Body of pancreas (tissue), 4 donors: ENCODE results near the gene DERA.
A peak's percentile ranks its signal among the peaks of the same experiment; 100 is the strongest.

Experiments used
- CTCF ChIP-seq, 7 experiments: fragments of 450-650 bp in 4 of 7; fragments of 200-600 bp in 3 of 7; sonication (generic) in 3 of 7; IDR thresholded peaks; one replicate each; pipeline ENCODE4 v1.5.1; 2016 to 2019; ENCODE audit warnings: antibody characterized with exemption in 7 of 7
- POLR2A ChIP-seq, 3 donors: fragments of 450-650 bp; IDR thresholded peaks; one replicate each; pipeline ENCODE4 v1.6.1; 2016; ENCODE audit warnings: antibody characterized with exemption in 3 of 3, mild to moderate bottlenecking in 2 of 3

GRCh38 chr12:15899282-15899870 lies 11.8 kb upstream of the DERA start:
- TF ChIP-seq CTCF (IDR thresholded peaks at IDR 0.05) (peak; percentile 6 to 59 (median 56)), POLR2A (IDR thresholded peaks at IDR 0.05) (no peak)
